ENCODE measurements around the gene CD81. TPM values are rescaled to one million over a fixed set of nuclear protein-coding genes. Genes with fewer than 3 reads are reported as not detected.

Gene CD81
- total RNA-seq, 4 donors from 2014 or later, result 498 to 652 (median 582) TPM

DNA sequence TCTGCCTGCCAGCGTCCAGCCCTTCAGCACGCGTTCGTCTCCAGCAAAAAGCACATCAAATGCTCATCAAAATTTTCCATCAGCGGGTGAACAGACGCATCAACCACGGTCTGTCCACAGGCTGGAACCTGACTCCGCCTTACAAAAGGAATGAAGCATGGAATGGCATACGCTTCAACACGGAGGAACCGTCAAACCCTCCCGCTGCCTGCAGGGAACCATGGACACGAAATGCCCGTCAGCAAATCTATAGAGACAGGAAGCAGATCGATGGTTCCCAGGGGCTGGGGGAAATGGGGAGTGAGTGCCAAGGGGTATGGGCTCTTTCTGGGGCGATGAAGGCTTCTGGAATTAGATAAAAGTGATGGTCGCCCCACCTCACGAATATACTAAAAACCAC is 39.7 kb downstream of the CD81 start:
- H3K4me3 ChIP-seq, result no peak overlapping the region
- no peaks in the 10 kb centered on the region for H3K9me3 ChIP-seq
- no peak for TF ChIP-seq POLR2A (IDR thresholded peaks at IDR 0.05; ENCODE audit: low read depth)
- TF ChIP-seq CTCF (IDR thresholded peaks at IDR 0.05), result no peak
- no peak for TF ChIP-seq POLR2AphosphoS5 (IDR thresholded peaks at IDR 0.05)
- TF ChIP-seq EP300 (IDR thresholded peaks at IDR 0.05), result no peak
- H3K27me3 ChIP-seq, result peaks cover 0 to 11% (median 0%) of the 10 kb centered on the region in 4 donors
- intact Hi-C loops (cut with DNase I), result loop anchor here (10.0 kb wide), 1 partner anchor 52 kb away; no protein-coding TSS in a partner anchor
- DNase-seq (ENCODE audit: extremely low spot score), result no peak
- 77% methylated on average over 18 of the region's 18 CpGs for WGBS
- H3K27ac ChIP-seq (replicated peaks in 1 of 4), result no peak overlapping the region
- peaks cover 5 to 19% (median 15%) of the 10 kb centered on the region in 4 donors for H3K4me1 ChIP-seq
- no peaks in the 10 kb centered on the region for H3K36me3 ChIP-seq

DNA sequence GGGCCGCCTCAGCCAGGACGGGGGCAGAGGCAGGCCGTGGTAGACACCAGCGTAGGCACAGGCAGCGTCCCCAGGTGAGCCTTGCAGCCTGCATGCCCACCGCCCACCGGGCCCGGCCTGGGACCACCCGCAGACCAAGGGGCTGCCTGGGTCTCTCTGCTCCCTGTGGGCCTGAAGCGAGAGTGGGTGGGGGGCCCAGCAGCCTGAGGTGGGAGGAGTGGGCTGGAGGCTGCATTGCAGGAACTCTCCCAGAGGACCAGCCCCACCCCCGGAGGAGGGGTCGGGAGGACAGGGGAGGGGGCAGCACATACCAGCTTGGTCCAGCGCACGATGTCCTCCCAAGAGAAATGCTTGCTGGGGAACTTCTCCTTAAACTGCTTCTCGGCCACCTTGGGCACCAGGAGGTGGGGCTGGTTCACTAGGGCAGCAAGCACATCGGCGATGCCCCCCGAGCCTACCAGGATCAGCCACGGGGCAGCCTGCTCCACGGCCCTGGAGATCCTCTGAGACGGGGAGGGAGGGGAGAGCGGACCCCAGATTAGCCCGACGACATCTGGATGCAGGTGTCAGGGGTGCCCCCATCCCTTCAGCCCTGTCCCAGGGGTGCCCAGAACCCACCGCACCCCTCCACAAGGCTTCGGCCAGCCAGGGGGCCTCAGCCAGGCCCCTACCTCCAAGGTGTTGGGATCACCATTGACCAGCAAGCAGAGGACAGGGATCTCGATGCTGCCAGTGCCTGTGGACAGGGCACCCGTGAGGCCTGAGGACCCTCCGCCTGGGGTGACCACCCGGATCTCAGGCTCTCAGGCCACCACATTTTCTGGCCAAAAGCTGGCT is 41.0 kb downstream of the CD81 start:
- H3K27ac ChIP-seq (replicated peaks in 1 of 4), result no peak overlapping the region
- H3K4me1 ChIP-seq, result peaks cover 5 to 19% (median 15%) of the 10 kb centered on the region in 4 donors
- no peaks in the 10 kb centered on the region for H3K36me3 ChIP-seq
- peaks cover 0 to 21% (median 0%) of the 10 kb centered on the region in 4 donors for H3K27me3 ChIP-seq
- no peak for DNase-seq (ENCODE audit: extremely low spot score)
- intact Hi-C loops (cut with DNase I), result loop anchor here (10.0 kb wide), 1 partner anchor 53 kb away; no protein-coding TSS in a partner anchor
- no peak overlapping the region for H3K4me3 ChIP-seq
- TF ChIP-seq POLR2AphosphoS5 (IDR thresholded peaks at IDR 0.05) (no peak), CTCF (IDR thresholded peaks at IDR 0.05) (no peak), POLR2A (IDR thresholded peaks at IDR 0.05; ENCODE audit: low read depth) (no peak), EP300 (IDR thresholded peaks at IDR 0.05) (no peak)
- H3K9me3 ChIP-seq, result no peaks in the 10 kb centered on the region
- 82% methylated on average over 17 of the region's 30 CpGs for WGBS

GRCh38 chr11:2418693-2419360 is 41.7 kb downstream of the CD81 start:
- intact Hi-C loops (cut with DNase I), result loop anchor here (10.0 kb wide), 1 partner anchor 54 kb away; no protein-coding TSS in a partner anchor
- no peak for DNase-seq (ENCODE audit: extremely low spot score)
- 92% methylated on average over 5 of the region's 21 CpGs for WGBS

More at GRCh38 chr11:2418693-2419360, 41.7 kb downstream of the CD81 start:
- Histone ChIP-seq H3K9me3 (no peaks in the 10 kb centered on the region), H3K4me3 (no peak overlapping the region), H3K27ac (replicated peaks in 1 of 4) (no peak overlapping the region), H3K4me1 (peaks cover 5 to 19% (median 15%) of the 10 kb centered on the region in 4 donors), H3K27me3 (peaks cover 0 to 21% (median 0%) of the 10 kb centered on the region in 4 donors), H3K36me3 (no peaks in the 10 kb centered on the region)
- no peak for TF ChIP-seq EP300 (IDR thresholded peaks at IDR 0.05)
- TF ChIP-seq POLR2A (IDR thresholded peaks at IDR 0.05; ENCODE audit: low read depth), result no peak
- no peak for TF ChIP-seq POLR2AphosphoS5 (IDR thresholded peaks at IDR 0.05)
- no peak for TF ChIP-seq CTCF (IDR thresholded peaks at IDR 0.05)

Measured in esophagus muscularis mucosa (tissue), 4 donors.